Activated CD8-positive, alpha-beta T cell treated with anti-CD3 and anti-CD28 coated beads for 36 hours (primary cell): ENCODE measurements around the gene IL36B. TPM values are rescaled to one million over a fixed set of nuclear protein-coding genes. Genes with fewer than 3 reads are reported as not detected.
A peak's percentile ranks its signal among the peaks of the same experiment; 100 is the strongest.

Source experiments
- ATAC-seq: fragments of 200-7000 bp; cut with Tn5 transposase; one replicate; pipeline ENCODE4 v1.10.0; 2021; ENCODE audit warnings: mild to moderate bottlenecking, moderate library complexity
- CTCF ChIA-PET: fragments of 350-600 bp; sonication (Branson Sonifier 250); formaldehyde crosslinking; loops from one replicate; lab custom pipeline; 2021; ENCODE audit warnings: antibody characterized with exemption; lab: Charles Lee
- POLR2A ChIA-PET: fragments of 350-600 bp; sonication (Branson Sonifier 250); formaldehyde crosslinking; loops from one replicate; lab custom pipeline; 2021; ENCODE audit warnings: antibody characterized with exemption; lab: Charles Lee
- DNase-seq: peaks from one replicate; pipeline ENCODE4 v3.0.0-alpha.2; 2020
- H3K27ac Mint-ChIP-seq: one replicate; pipeline ENCODE4 v1.8.0; 2021; ENCODE audit warnings: mild to moderate bottlenecking, mixed read lengths
- H3K27me3 Mint-ChIP-seq: one replicate; pipeline ENCODE4 v1.8.0; 2021; ENCODE audit warnings: mixed read lengths
- H3K36me3 Mint-ChIP-seq: one replicate; pipeline ENCODE4 v1.8.0; 2021; ENCODE audit warnings: low read depth, mixed read lengths
- H3K4me1 Mint-ChIP-seq: one replicate; pipeline ENCODE4 v1.8.0; 2021; ENCODE audit warnings: low read depth, mixed read lengths
- H3K4me3 Mint-ChIP-seq: one replicate; pipeline ENCODE4 v1.8.0; 2021; ENCODE audit warnings: mild to moderate bottlenecking, moderate library complexity, mixed read lengths
- H3K9me3 Mint-ChIP-seq: one replicate; pipeline ENCODE4 v1.8.0; 2021; ENCODE audit warnings: mixed read lengths
- intact Hi-C: fragments of 100-400 bp; cut with micrococcal nuclease; formaldehyde crosslinking; loops from one replicate; pipeline ENCODE4 v1.10.0; 2022
- total RNA-seq, 2 experiments: library from RNA; stranded (reverse); gene quantifications; one replicate each; pipeline ENCODE4 v1.2.3, GENCODE V29; 2021
- TF ChIP-seq, protein P1 (sequence below): fragments of 200-600 bp; IDR thresholded peaks from one replicate; pipeline ENCODE4 v1.8.0; 2022; ENCODE audit warnings: antibody characterized with exemption, mild to moderate bottlenecking

Gene IL36B
- total RNA-seq, 2 experiments from 2014 or later: not detected

DNA sequence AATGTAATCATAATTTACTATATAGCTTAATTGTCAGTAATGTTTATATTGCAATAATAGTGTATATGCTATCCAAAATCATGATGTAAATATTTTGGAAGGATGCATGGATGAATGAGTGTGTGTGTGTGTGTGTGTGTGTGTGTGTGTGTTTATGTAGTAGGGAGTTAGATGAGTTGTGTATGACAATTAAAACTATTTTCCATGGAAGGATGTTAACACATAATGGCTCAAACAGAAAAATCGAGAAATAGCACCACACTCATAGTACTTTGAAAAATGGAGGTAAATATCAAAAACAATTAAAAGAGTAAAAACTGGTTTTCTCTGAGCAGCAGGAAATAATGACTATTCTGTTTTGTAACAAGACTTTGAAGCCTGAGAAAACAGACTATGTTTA, 55.5 kb downstream of the IL36B start:
- Mint-ChIP-seq H3K27me3 (no peaks in the 10 kb centered on the region), H3K27ac (peak overlapping the region; percentile 47), H3K4me3 (peak overlapping the region; percentile 13), H3K4me1 (peaks cover 34% of the 10 kb centered on the region), H3K9me3 (peaks cover 32% of the 10 kb centered on the region), H3K36me3 (peaks cover 6% of the 10 kb centered on the region)
- TF ChIP-seq, protein P1, sequence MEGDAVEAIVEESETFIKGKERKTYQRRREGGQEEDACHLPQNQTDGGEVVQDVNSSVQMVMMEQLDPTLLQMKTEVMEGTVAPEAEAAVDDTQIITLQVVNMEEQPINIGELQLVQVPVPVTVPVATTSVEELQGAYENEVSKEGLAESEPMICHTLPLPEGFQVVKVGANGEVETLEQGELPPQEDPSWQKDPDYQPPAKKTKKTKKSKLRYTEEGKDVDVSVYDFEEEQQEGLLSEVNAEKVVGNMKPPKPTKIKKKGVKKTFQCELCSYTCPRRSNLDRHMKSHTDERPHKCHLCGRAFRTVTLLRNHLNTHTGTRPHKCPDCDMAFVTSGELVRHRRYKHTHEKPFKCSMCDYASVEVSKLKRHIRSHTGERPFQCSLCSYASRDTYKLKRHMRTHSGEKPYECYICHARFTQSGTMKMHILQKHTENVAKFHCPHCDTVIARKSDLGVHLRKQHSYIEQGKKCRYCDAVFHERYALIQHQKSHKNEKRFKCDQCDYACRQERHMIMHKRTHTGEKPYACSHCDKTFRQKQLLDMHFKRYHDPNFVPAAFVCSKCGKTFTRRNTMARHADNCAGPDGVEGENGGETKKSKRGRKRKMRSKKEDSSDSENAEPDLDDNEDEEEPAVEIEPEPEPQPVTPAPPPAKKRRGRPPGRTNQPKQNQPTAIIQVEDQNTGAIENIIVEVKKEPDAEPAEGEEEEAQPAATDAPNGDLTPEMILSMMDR: no peak
- intact Hi-C loops: no loop called here
- DNase-seq: no peak
- CTCF ChIA-PET: interaction anchor here (1.1 kb wide), 1 partner anchor 55 kb away, joined by 3 read pairs; no protein-coding TSS in a partner anchor
- POLR2A ChIA-PET: interaction anchor here (2.6 kb wide), 1 partner anchor 11 kb away, joined by 12 read pairs; no protein-coding TSS in a partner anchor
- no peak for ATAC-seq

- Mint-ChIP-seq H3K4me3 (peak overlapping the region; percentile 13), H3K4me1 (peaks cover 34% of the 10 kb centered on the region), H3K27me3 (no peaks in the 10 kb centered on the region), H3K9me3 (peaks cover 33% of the 10 kb centered on the region), H3K27ac (peak overlapping the region; percentile 47), H3K36me3 (peaks cover 6% of the 10 kb centered on the region)
- POLR2A ChIA-PET: interaction anchor here (2.6 kb wide), 1 partner anchor 11 kb away, joined by 12 read pairs; no protein-coding TSS in a partner anchor
- DNase-seq (peak; percentile 86), ATAC-seq (peak; percentile 98)
- CTCF ChIA-PET: interaction anchor here (1.1 kb wide), 2 partner anchors 34 to 55 kb away, joined by 3 read pairs; no protein-coding TSS in a partner anchor
- TF ChIP-seq, protein P1: no peak
- intact Hi-C loops: no loop called here
Observed at GRCh38 chr2:112996635-112997034, 56.0 kb downstream of the IL36B start.

DNA sequence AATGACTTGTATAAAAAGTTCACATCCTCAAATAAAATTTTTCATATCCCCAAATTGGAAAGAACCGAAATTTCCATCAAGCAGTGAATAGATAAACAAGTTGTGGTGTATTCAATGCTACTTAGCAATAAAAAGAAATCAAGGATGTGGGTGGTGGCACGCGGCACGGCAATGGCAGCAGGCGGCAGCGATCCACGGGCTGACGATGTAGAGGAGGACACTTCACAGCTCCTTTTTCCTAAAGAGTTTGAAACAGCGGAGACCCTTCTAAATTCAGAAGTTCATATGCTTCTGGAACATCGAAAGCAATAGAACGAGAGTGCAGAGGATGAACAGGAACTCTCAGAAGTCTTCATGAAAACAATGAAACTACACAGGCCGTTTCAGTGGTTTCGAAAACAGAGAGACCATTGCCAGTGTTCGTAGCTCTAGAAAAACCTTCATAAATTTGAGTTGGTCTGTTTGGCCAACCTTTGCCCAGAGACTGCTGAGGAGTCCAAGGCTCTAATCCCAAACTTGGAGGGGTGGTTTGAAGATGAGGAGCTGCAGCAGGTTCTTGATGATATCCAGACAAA, 57.2 kb downstream of the IL36B start:
- peak; percentile 58 for DNase-seq
- CTCF ChIA-PET: interaction anchor here (1.1 kb wide), 1 partner anchor 35 kb away, joined by 3 read pairs; no protein-coding TSS in a partner anchor

GRCh38 chr2:112994648-112995047, 58.0 kb downstream of the IL36B start:
- intact Hi-C loops: no loop called here
- CTCF ChIA-PET: no interaction called here
- H3K36me3 Mint-ChIP-seq: peaks cover 4% of the 10 kb centered on the region
- POLR2A ChIA-PET: no interaction called here
- TF ChIP-seq, protein P1: no peak
- H3K9me3 Mint-ChIP-seq: peaks cover 30% of the 10 kb centered on the region
- no peak overlapping the region for H3K27ac Mint-ChIP-seq
- H3K27me3 Mint-ChIP-seq: no peaks in the 10 kb centered on the region
- ATAC-seq: no peak
- H3K4me1 Mint-ChIP-seq: peaks cover 34% of the 10 kb centered on the region
- no peak for DNase-seq
- H3K4me3 Mint-ChIP-seq: no peak overlapping the region

More for the DNA sequence above, 57.2 kb downstream of the IL36B start:
- H3K4me3 Mint-ChIP-seq: peak overlapping the region; percentile 65
- TF ChIP-seq, protein P1: no peak
- intact Hi-C loops: no loop called here
- no peaks in the 10 kb centered on the region for H3K36me3 Mint-ChIP-seq
- POLR2A ChIA-PET: interaction anchor here (2.6 kb wide), 1 partner anchor 10 kb away, joined by 12 read pairs; no protein-coding TSS in a partner anchor
- ATAC-seq: no peak
- peaks cover 28% of the 10 kb centered on the region for H3K9me3 Mint-ChIP-seq
- peaks cover 34% of the 10 kb centered on the region for H3K4me1 Mint-ChIP-seq
- H3K27ac Mint-ChIP-seq: peak overlapping the region; percentile 83
- no peaks in the 10 kb centered on the region for H3K27me3 Mint-ChIP-seq

DNA sequence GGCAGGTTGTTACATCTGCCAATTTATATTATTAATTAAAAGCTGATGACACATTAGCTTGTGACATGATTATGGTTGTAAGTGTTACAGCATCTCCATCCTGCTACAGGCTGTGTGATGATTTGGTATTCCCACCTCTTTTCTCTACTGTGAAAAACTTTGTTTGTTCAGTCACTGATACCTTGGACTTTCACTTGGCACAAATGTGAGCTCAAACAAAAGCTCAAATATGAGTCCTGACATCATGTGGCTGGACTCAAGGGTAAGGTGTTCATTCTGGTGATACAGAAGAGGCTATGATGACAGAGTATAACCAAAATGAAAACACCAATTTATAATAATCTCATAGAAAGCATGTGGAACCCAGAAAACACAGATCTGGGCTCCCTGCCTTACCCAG, 58.8 kb downstream of the IL36B start:
- CTCF ChIA-PET: interaction anchor here (1.2 kb wide), 1 partner anchor 109 kb away, joined by 5 read pairs; no protein-coding TSS in a partner anchor

More for the DNA sequence above, 58.8 kb downstream of the IL36B start:
- no peaks in the 10 kb centered on the region for H3K27me3 Mint-ChIP-seq
- H3K4me3 Mint-ChIP-seq: no peak overlapping the region
- intact Hi-C loops: no loop called here
- H3K4me1 Mint-ChIP-seq: peaks cover 34% of the 10 kb centered on the region
- DNase-seq (no peak), ATAC-seq (no peak)
- H3K9me3 Mint-ChIP-seq: peaks cover 27% of the 10 kb centered on the region
- POLR2A ChIA-PET: no interaction called here
- TF ChIP-seq, protein P1: no peak
- no peak overlapping the region for H3K27ac Mint-ChIP-seq
- H3K36me3 Mint-ChIP-seq: peaks cover 5% of the 10 kb centered on the region
